ENCODE results near the gene IFI35.

GRCh38 chr17:43024407-43025289 is 18.1 kb downstream of the IFI35 start, which contains the start of gene RND2:
- peak; percentile 46 to 91 (median 86) for TF ChIP-seq CTCF (IDR thresholded peaks at IDR 0.05)
- TF ChIP-seq EP300 (IDR thresholded peaks at IDR 0.05) = no peak
